CMK (cell line): ENCODE measurements around the gene DELE1.
A peak's percentile ranks its signal among the peaks of the same experiment; 100 is the strongest.
"Not testable (repeated sequence)": the region's sequence is repeated elsewhere in the genome, so short reads cannot be mapped to it uniquely, and the experiment has no call there.

Source experiments
- DNase-seq: peaks from one replicate; pipeline ENCODE4 v3.0.0-alpha.2; 2010; ENCODE audit warnings: low read depth

DELE1 gene

DNA sequence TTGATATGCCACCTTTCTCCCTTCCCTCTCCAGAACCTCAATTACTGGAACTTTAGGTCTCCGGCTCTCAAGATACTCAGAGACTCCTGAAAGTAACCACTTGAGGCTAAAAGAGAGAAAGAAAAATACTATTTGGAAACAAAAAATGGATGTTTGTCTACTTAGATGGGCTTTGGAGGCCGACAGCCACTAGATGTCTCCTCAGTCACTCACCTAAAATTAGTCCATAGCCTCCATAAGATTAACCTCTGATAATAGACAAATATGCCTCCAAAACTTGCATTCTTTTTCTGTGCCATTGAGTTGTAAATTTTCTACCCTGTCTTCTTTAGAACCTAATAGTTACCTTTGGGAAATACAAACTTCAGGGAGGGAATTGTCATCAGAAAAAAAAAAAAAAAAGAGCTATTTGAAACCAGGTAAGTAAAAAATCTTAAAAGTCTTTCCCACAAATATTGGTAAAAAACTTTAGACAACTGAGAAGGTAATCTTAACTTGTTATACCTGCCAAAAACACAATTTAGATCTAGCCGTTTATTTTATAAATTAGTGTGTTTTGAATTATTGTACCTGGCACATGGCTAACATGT is 34.3 kb upstream of the DELE1 start:
- no peak for DNase-seq

DNA sequence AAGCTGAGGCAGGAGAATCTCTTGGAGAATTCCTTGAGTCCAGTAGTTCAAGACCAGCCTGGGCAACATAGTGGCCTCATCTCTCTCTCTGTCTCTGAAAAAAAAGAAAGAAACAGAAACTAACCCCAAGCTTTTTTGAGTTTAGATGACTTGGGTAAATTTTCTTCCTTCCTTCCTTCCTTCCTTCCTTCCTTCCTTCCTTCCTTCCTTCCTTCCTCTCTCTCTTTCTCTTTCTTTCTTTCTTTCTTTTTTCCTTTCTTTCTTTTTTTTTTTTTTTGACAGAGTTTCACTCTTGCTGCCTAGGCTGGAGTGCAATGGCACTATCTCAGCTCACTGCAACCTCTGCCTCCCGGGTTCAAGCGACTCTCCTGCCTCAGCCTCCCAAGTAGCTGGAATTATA is 33.2 kb upstream of the DELE1 start:
- not testable (repeated sequence) for DNase-seq

DNA sequence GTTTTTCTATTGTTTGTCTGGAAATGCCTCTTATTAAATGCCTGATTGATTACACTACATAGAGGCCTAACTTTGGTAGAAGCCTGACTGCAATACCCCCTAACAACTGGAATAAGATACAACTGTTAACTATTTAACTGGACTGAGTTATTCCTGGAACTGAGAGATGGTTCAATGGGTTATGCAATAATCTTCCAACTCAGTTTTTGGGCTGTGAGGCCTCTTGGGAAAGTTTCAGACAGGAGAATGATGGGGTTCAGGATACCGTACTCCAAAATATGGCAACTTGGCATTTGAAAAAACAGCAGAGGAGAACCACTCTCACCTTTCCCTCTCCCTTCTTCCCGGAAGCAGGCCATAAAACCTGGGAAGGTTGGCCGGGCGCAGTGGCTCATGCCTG is 26.2 kb upstream of the DELE1 start:
- no peak for DNase-seq

DNA sequence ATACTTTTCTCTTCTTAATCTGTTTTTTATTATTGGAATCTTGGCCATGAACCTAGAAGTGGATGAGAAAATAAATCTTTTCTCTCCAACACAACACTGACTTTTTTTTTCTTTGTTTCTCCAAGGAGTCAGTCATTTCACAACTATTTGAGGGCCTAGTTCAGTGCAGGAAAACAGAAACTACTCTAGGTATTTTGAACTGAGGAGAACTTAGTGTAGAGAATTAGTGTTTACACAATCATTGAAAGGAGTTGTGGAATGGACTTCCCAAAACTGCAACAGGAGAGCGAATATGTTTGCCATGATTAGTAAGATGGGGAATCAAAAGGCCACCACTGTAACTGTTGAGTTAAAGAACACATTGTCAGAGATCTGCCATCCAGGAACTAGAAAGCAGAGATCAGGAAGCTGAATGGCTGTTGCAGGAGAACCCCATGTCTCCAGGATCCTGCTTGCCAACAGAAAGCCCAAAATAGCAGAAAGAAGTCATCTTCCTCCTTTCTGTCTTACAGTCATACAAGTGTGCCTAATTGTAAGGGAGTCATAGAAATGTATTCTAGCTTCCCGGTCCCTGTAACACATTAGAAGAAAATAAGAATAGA is 25.1 kb upstream of the DELE1 start:
- no peak for DNase-seq

DNA sequence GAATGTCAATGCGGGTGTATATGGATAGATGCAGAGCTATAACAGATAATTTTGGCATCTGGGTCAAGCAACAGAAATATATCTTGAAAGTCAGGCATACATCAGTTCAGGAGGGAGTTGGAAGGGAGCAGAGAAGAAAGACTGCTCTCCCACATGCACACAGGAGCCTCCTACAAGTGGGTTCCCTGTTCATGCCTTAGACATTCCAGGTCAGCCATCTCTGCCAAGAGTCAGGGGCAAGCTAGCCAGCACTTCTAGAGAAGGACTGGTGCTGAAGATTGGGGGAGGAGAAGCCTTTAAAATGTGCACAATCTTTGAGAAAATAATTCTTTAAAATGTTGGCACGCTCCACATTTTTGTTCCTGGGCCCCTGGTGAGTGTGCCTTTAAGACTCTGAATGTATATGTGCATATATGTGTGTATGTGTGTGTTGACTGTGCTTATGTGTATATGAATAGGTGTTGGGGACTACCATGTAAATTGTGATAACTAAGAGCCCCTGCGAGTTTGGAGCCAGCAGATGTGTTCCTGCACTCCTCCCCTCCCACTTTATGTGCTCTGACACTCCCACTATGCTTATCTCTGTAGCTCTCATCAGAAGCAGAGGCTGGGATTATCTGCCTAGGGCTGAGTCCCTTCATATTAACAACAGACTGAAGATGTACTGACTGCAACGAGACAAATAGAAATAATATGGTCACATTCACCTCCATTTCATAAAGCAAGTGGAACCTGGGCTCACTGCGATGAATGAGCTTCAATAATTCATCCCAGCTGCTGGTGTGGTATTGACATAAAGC is 21.5 kb upstream of the DELE1 start:
- DNase-seq, result no peak

DNA sequence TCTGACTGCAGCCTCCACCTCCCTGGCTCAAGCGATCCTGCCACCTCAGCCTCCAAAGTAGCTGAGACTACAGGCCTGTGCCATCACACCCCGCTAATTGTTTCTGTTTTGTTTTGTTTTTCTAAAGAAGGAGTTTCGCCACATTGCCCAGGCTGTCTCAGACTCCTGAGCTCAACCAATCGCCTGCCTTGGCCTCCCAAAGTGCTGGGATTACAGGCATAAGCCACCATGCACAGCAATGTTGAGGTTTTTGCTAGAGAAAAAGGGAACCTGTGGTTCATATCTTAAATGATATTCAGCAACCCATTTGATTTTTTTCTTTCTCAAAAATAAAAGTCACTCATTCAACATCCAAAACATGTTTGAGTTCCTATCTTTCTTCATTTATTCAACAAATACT is 20.4 kb upstream of the DELE1 start:
- DNase-seq, result no peak

DNA sequence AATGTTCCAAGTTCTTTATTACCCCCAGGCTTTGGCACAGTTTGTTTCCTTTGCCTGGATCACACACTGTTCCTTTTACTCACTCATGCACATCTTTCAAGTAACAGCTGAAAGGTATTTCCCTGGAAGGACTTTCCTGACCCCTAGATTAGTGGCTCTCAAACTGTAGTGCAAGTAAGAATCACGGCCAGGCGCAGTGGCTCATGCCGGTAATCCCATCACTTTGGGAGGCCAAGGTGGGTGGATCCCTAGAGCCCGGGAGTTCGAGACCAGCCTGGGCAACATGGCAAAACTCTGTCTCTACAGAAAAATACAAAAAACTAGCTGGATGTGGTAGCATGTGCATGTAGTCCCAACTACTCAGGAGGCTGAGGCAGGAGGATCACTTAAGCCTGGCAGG is 19.1 kb upstream of the DELE1 start:
- no peak for DNase-seq

DNA sequence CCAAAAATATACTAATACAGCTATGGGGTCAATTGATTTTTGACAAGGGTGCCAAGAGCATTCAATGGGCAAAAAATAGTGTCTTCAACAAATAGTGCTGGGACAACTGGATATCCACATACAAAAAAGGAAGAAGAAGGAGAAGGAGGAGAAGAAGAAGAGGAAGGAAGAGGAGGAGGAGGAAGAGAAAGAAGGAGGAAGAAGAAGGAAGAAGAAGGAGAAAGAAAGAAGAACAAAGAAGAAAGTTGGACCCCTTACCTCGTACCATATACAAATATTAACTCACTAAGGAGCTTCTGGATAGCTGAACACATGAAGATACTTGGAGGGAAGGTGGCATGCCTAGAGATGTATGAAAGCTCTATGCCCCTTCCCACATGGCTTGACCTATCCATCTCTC is 17.2 kb upstream of the DELE1 start:
- no peak for DNase-seq

DNA sequence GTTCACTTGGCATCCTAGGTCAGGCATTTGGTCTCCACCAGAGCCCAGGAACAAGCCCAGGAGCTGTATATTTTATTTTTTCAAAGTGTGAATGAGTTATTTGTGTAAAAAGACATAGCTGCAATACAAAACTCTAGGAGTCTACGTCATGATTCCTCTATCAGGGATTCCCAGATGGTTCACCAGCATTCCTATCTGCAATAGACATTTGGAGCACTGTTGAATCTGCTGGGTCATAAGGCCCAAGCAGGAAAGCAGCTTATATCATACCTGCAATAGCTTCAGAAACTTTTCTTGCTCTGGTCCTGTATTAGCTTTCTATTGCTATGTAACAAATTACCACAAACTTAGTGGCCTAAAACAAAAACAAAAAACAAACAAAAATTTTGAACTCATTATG is 16.7 kb upstream of the DELE1 start:
- DNase-seq, result no peak

DNA sequence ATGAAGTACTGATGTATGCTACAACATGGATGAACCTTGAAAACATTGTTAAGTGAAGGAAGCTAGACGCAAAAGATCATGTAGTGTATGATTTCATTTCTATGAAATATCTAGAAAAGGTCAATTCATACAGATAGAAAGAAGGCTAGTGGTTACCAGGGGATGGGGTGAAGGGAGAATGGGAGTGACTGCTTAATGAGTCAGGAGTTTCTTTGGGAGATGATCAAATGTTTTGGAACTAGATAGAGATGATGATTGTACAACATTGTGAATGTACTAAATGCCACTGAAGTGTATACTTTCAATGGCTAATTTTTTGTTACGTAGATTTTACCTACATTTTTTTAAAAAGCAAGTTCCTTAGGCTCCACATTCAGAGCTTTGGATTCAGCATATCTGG is 14.9 kb upstream of the DELE1 start:
- no peak for DNase-seq

DNA sequence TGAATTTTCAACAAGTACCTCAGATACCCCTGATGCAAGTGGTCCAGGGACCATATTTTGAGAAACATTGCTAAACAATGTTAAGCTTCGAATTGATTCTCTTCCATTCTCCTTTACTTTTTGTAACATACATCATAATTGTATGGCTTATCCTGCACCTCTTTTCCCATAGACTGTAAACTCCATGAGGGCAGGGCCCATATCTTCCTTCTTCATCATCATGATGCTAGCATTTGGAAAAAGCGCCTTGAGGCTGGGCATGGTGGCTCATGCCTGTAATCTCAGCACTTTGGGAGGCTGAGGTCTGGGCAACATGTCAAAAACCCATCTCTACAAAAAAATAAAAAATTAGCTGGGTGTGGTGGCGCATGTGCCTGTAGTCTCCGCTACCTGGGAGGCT is 14.5 kb upstream of the DELE1 start:
- no peak for DNase-seq

DNA sequence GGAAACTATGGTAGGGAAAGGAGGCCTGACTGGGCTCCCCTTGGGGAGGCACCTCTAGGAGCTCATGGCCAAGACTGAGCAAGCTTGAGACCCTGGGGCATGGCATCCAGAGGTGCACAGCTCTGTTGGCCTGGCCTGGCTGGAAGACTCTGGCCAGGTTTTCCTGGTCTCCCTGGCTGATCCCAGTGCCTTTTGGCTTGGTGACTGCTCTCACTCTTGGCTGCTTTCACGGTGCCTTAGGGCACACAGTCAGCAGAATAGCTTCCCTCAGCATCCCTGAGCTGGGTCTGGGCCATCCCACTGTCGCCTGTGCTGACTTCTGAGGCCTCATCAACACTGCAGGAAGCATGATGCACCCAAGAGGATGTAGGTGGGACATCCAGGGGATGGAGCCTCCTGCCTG is 13.4 kb upstream of the DELE1 start:
- DNase-seq, result no peak

DNA sequence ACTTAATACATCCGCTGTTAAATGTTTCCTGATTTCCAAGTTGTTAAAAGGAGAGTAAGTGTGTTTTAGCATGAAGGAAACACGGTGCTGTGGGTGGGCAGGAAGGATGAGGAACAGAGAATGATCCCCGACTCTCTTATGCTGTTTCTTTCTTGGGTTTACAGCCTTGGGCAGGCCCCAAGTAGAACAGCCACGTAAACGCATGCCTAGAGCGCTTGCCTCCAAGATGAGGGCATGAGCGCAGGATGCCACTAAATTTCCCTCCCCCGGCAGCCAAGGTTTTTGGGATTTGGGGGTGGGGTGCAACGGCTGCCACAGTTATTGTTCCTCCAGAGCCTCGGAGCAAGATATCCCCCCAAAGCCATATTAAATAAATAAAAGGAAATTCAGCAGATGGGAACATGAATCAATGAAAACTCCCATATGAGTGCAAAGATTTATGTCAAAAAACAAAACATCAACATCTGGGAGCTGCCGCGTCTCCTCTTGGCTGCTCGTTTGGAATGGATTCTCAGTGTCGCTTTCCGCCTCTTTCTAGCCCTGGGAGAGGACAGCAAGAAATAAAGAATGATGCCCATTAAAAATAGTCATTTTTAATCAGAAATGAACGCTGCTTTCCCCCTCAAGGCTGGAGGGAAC is 10.0 kb upstream of the DELE1 start:
- no peak for DNase-seq

DNA sequence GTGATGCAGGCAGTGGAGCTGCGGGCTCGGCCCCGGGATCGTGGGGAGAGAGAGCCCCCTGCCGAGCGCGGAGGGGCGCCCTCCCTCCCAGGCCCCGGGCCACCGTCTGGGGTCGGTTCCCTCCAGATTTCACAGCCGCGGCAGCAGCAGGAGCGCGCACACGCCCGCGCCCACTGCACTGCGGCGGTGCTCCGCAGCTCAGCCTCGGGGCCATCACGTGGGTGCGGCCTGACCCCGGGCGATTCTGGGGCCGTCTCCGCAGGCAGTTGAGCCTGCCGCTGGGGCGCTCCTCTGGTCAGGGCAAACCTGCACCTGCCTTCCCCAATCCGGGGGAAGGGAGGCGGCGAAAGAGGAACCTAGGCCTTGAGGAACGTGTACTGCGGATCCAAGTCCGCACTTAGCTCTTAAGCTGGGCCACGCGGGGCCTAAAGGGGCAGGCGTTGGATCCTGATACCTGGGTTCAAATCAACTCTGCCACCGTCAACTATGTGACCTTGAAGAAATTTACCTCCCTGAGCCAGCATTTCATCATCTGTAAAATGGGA is 9.4 kb upstream of the DELE1 start:
- peak; percentile 32 for DNase-seq

DNA sequence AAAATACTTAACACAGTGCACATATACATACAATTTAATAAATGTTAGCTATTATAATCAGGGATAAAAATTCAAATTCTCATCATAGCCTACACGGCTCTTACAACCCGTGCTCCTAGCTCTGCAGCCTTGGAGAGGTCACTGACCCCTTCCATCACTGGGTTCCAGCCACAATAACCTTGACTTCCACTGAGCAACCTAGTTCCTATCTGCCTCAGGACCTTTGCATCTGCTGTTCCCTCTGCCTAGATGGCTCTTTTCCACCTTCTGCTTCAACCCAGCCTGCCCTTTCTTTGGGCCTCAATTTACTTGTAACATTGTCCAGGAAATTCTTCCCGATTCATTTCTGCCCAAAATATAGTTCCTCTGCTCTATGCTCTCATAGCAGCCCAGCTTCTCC is 8.9 kb upstream of the DELE1 start:
- DNase-seq, result no peak

DNA sequence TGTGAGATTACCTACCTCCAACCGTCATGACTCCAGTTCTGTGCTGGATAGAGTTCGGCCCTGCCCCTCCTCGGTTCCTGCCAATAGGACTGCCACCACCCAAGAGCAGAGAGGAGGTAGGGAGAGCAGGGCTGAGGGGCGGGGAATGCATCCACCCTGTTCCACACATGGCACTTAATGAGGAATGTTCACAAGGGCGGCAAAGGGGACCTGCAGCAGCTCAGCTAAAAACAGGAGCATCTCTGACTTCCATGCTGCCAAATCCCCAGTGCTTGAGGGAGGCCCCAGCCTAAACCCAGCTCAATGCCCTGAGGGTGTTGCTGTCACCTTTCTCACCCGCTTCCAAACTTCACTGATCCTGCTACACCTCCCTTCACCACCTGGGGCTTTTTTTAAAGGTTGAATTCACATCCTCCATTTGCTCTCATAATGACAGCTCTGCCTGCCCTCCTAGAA is 7.8 kb upstream of the DELE1 start:
- no peak for DNase-seq

DNA sequence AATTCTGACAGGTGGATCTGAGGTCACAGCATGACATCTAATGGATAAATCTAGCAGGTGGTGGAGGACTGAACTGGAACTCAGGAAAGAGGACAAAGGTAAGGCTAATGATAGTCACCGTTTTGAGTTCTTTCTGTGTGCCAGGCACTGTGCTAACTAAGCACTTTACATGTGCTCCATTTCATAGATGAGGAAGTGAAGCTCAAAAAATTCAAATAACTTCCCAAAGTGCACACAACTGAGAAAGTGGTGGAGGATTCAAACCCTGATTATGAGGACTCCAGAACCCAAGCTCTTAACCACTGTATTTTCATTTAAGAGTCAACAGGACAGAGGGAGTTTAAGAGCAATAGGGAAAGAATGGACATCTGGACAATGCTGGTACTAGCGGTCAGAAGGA is 7.1 kb upstream of the DELE1 start:
- DNase-seq, result no peak

DNA sequence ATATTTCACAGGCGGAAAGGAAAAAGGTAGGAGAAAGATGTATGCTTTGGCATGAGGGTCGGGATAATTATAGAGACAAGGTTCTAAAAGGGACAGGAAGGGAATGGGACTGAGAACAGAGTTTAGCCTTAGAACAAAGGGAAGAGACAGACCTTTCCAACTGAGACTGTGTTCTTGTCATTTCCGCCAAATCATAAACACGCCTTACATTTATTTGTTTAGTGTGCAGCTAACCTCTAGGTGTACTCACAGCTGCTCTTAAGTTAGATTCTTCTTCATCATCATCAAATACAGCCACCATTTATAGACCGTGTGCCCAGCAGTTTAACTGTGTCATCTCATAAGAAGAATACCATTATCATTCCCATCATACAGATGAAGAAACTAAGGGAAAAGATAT is 5.9 kb upstream of the DELE1 start:
- no peak for DNase-seq

DNA sequence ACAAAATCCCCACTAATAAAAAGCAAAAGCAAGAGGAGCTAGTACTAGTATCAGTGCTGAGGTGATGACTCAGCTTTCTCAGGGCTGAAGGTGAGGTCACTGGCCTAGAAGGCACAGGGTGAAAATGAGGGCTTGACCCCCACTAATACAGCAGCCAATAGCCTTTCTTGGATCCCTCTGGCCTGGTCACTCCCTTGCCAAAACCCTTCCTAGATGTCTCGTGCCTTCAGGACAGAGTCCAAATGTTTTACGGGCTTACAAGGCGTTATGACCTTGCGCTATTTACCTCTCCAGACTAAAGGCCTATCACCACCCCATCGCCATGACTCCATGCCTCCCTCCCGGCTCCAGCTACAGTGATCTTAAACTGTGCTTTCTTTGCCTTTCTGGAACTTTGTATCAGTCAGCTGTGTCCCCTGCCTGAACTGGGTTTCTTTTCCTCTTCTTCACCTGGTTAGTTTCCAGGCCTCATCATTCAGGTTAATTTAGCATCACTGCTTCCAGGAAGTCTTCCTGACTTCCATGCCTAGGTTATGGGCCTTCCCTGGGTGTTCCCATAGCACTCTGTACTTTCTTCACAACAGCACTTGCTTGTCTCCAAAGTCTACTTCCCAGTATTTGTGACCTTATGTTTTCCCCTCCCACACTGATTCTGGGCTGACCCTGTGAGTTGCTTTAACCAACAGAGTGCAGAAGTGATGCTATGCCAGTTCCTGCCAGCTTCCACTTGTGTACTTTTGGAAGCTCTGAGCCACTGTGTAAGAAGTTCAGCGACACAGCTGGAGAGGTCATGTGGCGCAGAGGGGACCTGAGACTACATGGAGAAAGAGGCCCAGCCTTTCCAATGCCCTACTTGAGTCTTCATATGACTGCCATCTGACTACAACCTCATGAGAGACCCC is 4.2 kb upstream of the DELE1 start:
- no peak for DNase-seq

DNA sequence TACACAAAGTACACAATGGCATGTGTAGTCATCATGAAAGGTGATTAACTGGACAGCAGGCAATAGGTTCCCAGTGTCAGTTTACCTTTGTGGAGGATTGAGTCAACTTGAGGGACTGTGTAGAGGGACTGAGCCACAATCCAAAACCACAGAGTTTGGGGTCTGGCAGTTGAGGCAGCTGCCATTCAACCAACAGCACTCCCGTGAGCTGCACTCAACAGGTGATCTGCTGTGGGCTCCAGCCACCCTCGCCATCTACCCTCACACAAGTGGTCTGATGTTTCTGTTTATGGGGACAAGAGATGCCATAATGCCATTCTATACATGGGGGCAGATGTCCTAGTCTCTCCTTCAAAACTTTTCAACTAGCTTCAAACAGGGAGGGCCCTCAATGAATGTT is 2.9 kb upstream of the DELE1 start:
- no peak for DNase-seq

DNA sequence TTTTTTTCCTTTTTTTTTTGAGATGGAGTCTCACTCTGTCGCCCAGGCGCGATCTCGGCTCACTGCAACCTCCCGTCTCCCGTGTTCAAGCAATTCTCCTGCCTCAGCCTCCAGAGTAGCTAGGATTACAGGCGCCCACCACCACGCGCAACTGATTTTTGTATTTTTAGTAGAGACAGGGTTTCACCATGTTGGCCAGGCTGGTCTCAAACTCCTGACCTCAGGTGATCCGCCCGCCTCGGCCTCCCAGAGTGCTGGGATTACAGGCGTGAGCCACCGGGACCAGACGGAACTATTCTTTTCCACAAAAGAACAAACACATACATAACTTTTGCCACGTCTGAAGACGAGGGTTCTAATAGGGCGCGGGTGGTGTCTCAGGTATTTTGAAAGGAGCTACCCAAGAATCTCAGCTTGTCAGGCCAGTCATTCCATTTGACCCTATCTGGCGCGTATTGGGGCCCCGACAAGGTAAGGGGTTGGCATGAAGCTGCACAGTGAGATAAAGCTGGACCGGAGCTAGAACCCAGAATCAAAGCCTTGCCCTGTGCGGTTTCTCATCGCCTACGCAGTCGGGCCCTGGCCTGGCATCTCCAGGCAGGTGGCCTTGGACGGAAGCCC is 734 bp upstream of the DELE1 start:
- not testable (repeated sequence) for DNase-seq
